GM21367 (cell line): ENCODE measurements around the gene DAAM2.

Experiments
- ATAC-seq: cut with Tn5 transposase; IDR thresholded peaks from one replicate; pipeline ENCODE4 v1.9.1; 2021; ENCODE audit not compliant: unreplicated experiment

Gene DAAM2

GRCh38 chr6:39925191-39925930 is 133.2 kb downstream of the DAAM2 start:
- no peak for ATAC-seq

GRCh38 chr6:39925931-39926290 is 133.7 kb downstream of the DAAM2 start:
- ATAC-seq: no peak

GRCh38 chr6:39926668-39927067 is 134.5 kb downstream of the DAAM2 start:
- ATAC-seq: no peak

- no peak for ATAC-seq
Observed at GRCh38 chr6:39927159-39927558, 135.0 kb downstream of the DAAM2 start.

GRCh38 chr6:39929039-39929732 is 137.0 kb downstream of the DAAM2 start:
- no peak for ATAC-seq

- no peak for ATAC-seq
Observed at GRCh38 chr6:39929733-39930461, 137.7 kb downstream of the DAAM2 start.

GRCh38 chr6:39930540-39930939 is 138.4 kb downstream of the DAAM2 start:
- no peak for ATAC-seq

GRCh38 chr6:39931607-39932006 is 139.4 kb downstream of the DAAM2 start:
- ATAC-seq: no peak

- ATAC-seq: no peak
Observed at GRCh38 chr6:39932386-39932910, 140.3 kb downstream of the DAAM2 start.

GRCh38 chr6:39933669-39934130 is 141.5 kb downstream of the DAAM2 start:
- ATAC-seq: no peak

- ATAC-seq: no peak
Observed at GRCh38 chr6:39934131-39934757, 142.1 kb downstream of the DAAM2 start, which contains the start of gene MOCS1. Gene MOCS1 (minus strand): TSS chr6:39934462. CDS start chr6:39934417, 45 bp downstream.

- ATAC-seq: no peak
Observed at GRCh38 chr6:39935241-39935640, 143.1 kb downstream of the DAAM2 start.

- no peak for ATAC-seq
Observed at GRCh38 chr6:39936857-39937256, 144.7 kb downstream of the DAAM2 start.

- ATAC-seq: no peak
Observed at GRCh38 chr6:39937686-39938333, 145.6 kb downstream of the DAAM2 start.

- ATAC-seq: no peak
Observed at GRCh38 chr6:39938773-39939654, 146.8 kb downstream of the DAAM2 start.

- no peak for ATAC-seq
Observed at GRCh38 chr6:39941138-39941537, 149.0 kb downstream of the DAAM2 start.

- ATAC-seq: no peak
Observed at GRCh38 chr6:39941820-39942219, 149.6 kb downstream of the DAAM2 start.

- ATAC-seq: no peak
Observed at GRCh38 chr6:39942903-39943580, 150.9 kb downstream of the DAAM2 start.

- ATAC-seq: no peak
Observed at GRCh38 chr6:39945626-39946025, 153.4 kb downstream of the DAAM2 start.
